ENCODE measurements around the gene STRIP2.
"Not testable (repeated sequence)": the region's sequence is repeated elsewhere in the genome, so short reads cannot be mapped to it uniquely, and the experiment has no call there.

Gene STRIP2

DNA sequence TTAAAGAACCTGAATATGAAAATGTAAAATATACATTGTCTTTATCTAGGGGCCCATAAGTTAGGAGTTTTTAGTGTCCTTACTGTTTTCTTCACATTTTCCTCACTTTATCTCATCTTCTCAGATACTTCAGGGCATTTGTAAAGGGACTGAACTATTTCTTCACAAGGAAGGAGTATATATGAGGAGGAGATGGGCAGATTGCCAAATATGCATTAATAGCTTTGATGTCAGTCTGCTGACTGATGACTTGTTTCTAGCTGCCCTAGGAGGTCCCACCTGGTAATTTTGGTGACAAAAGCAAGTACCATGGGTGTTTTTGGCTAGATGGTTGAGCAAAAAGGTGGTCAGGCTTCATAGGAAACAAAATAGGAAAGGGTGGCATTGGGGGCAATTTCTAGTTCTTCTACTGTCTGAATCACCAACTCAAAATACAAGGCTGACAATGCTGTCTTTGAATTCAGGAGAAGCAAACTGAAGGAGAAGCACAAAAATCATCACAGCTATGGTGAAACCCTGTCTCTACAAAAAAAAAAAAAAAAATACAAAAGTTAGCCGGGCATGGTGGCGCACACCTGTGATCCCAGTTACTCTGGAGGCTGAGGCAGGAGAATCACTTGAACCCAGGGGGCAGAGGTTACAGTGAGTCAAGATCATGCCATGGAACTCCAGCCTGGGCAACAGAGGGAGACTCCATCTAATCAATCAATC lies 10.4 kb upstream of the STRIP2 start:
- DNase-seq = no peak

DNA sequence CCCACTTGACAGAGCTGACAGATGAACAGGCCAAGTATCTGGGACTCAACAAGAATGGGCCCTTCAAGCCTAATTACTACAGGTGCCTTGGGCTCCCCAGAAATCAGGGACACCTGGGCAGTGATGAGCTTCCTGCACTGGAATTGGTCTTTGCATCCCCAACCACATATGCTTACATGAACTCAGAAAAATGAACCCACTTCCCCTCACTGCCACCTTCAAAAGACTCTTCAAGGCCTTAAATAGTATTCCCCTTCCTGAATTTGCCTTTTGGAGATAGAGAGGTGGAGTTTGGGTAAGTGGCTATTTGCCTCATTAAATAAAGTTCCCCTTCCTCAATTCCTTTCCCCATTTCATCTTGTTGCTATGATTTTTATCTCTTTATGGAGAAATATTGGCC lies 7.8 kb upstream of the STRIP2 start:
- DNase-seq = no peak

DNA sequence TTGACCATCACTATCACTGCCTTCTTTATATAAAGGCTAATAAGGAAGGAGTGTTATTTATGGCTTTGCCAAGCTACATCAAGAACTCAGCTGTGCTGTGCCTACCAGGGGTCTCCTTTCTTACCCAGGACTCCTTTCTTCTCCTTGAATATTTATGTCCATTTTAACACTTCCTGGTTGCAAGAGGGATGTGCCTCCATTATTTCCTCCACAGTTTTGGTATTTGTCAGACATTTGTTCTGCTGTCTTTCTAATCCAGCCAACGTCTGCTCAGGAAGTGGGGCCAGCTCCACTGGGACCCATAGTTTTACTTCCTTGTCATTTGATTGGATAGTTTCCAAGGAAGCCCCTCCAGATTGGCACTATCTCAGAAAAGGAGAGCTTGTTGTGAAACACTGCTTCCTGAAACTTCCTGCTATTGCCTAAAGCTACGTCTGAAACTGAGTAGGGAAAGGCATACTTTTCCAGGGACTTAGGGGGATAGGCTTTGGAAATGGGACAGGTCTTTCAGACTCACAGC lies 6.6 kb upstream of the STRIP2 start:
- DNase-seq = no peak

DNA sequence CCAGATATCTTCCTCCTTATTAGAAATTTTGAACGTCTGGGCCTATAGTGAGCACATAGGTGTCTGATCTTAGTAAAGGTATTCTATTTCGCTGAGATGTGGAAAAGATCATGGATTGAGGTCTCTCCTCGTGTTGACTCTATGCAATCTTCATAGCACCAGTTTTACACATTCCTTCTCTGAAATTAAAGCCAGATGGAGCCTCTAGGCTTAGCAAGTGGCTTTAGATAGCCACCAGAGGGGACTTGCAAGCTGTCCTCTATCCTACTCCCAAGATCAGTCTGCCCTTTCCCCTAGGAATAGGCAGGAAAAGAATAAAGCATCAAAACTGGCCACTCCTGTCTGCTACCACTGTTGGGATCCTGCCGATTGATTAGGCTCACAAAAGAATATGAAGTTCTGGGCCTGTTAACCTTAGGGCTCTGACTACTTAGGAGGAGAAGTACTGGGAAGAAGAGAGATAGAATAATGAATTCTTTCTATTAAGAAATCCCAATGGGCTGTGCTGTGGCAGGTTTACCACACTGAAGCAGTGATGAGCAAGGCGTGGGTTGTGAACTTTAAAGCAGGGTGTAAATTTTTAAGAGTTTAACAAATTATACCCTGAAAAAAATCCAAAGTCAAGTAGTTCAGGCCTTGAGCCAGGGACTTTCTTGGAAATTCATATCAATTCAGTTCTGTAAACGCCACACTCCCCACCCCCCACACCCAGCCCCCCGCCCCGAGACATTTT lies 2.2 kb upstream of the STRIP2 start:
- no peak for DNase-seq

DNA sequence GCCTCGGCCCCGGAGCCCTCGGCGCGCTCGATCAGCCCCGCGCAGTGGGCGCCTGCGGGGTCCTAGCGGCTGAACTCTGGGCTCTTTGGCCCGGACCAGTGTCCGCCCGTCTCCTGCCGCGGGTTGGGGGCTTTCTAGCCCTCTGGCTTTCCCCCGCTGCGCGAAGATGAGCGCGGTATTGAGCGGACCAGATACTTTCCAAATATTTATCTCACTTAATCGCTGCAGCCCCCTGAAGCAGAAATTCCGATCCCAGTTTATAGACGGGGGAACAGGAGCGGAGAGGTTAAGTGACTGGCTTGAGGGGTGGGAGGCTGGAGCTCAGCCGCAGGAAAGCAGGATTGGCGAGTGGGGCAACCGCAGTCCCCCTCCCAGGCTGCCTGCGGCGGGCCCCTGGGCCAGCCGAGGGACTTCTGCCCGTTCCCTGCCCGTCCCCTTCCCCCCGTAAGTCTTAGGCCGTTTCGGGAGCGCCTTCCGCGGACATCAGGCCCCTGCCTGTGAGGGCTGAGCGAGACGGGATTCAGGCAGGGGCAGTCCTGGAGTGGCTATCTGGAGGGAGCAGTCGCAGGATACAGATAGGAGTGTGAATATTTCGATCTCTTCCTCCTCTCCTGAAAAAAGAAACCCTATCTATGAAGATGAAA lies 565 bp downstream of the STRIP2 start:
- DNase-seq = no peak

DNA sequence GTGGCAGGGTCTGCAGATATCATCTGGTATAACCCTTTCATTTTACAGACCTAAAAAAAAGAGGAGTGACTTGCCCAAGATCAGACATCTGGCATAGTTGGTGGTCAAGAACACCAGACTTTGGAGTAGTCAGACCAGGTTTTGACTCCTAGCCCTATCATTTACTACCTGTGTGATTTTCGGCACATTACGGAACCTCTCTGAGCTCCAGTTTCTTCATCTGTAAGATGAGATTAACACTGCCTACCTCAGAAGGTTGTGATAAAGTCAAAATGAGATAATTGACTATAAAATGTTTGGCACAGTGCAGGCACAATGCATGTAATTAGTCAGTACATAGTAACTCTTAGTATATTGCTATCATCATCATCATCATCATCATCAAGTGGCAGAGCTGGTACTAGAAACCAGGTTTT lies 1.2 kb downstream of the STRIP2 start:
- DNase-seq = no peak

DNA sequence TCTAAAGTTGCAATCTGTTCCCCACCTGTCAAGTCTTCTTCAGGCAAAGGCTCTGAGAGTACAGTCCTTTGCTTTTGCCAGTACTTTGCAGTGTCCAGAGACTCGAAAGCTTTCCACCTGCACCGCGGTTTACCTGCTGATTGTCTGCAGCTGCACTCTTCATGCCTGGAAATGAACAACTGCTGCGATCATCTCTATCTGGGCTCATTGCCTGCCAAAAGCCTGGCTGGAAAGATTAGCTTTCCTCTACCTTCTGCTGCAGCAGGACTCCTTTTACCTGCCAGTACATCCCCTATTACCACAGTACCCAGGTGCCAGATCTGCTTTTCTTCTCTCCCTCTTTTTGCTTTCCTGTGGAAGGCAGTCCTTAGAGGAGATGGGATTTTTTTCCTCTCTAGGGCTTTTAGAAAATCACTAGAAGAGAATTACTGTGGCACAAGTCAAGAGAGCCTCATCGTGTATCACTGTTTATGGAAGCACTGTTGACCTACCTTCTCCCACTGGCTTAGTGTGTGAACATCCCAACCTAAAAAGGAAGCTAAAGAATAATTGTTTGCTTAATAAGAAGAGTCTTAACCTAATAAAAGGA lies 2.2 kb downstream of the STRIP2 start:
- no peak for DNase-seq

DNA sequence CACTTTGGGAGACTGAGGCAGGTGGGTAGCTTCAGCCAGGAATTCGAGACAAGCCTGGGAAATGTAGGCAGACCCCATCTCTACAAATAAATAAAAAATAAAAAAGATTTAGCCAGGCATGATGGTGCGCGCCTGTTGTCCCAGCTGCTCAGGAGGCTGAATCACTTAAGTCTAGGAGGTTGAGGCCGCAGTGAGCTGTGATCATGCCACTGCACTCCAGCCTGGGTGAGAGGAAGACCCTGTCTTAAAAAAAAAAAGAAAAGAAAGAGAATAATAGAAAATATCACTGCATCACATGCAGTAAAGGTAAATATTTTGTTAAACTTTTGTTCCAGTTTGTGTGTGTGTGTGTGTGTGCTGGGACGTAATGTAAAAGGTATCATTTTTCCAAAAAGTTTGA lies 3.0 kb downstream of the STRIP2 start:
- DNase-seq = no peak

DNA sequence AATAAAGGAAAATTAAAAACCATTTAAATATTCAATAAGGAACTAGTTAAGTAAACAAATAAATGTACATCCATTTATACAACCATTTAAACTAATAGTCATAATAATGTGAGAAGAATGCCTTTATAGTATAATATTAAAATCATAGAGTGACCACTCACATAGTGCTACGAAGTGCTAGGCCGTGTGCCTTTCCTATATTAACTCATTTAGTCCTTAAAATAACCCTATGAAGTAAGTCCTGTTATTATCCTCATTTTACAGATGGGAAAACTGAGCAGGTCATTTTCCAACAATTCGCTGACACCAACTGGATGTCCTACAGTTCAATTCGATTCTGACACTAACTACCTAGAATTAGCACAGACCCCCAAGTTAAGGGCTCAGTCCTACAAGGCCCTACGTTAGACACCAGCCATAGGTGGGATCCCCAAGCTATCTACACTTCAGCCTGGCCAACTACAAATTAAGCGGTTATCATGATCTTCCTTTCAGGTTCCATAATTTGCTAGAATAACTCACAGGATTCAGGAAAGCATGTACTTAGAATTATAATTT lies 4.1 kb downstream of the STRIP2 start:
- DNase-seq = no peak

DNA sequence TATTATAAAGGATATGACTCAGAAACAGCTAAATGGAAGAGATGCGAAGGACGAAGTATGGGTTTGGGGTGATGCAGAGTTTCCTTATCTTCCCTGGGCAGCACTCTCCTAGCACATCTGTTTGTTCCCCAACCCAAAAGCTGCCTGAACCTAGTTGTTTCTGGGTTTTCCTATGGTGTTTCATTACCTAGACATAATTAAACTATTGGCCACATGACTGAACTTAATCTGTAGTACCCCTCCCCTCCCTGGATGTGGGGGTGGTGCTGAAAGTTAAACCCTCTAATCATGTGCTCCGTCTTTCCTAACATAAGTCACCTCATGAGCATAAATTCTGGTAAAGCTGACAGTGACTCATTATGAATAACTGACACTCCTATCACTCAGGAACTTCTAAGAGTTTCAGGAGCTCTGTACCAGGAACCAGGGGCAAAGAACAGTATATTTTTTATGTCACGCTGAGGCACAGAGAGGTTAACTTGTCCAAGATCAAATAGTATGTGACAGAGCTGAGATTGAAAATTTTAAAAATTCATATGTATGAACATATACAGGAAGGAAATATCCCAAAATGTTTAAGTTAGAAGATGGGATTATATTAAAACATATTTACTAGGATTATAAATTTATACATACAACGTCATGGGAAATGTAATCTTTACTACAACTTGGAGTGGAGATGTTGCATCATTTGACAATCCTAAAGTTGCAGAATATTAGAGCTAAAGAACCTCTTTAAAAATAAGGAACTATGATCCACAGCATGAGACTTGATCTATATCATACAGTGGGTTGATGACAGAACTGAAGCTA lies 4.8 kb downstream of the STRIP2 start:
- DNase-seq = no peak

DNA sequence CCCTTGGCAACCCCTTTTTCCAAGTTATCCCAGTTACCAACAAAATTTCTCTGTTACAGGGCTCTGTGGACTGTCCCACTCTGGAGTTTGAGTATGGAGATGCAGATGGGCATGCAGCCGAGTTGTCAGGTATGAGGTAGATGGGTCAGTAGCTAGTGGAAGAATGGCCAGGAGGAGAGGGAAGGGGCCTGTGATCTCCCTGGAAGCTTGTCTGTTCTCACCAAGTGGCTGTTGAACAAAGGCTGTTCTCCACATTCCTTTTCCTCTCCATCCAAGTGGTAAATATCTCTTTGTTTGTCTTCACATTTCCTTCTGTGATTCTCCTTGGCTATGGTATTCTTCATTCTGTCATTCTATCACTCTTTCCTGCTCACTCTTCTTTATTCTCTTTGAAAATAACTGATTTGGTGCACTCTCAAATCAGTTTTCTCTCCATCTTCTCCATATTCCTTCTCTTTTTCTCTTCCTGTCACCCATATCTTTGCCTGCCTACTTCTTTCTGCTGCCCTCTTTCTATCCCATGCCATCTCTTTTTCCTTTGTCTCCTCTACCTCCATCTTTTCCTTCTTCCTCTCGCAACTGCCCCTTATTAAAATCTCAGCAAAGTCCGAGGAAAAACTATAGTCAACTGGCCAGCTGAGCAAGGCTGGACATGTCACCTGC lies 5.9 kb downstream of the STRIP2 start:
- no peak for DNase-seq

DNA sequence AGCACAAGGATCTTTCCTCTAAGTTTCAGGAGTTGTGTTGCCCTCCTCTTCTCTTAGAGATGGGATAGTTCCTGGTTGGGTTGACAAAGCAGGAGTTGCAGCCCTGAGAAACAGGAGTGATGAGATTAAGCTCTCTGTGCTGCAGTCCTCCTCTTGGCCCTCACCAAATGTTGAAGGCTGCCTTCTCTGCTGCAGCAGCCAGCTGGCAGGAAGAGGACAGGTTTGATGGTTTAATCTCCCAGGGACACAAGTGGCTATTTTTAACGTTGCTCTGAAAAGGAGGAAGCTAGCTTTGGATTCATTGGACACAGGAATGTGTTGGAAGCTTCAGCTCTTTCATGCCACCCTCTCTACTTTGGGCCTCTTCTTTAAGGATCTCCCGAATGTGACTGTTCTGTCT lies 9.4 kb downstream of the STRIP2 start:
- no peak for DNase-seq

DNA sequence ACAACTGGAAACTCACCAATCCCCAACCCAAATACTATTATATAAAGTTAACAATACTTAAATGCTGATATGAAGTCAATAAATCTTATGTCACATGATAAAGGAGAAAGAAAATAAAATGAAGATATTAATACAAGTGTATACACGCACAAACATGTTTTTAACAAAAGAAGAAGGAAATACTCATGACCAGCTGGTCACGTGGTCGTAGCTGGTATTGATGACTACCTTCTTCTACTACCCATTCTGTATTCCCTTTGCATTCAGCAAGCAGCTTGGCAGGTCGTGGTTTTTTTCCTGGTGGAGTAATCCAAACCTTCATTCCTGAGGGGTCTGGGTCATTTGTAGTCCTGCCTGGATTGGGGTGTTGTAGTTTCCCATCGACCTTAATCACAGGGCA lies 10.5 kb downstream of the STRIP2 start:
- DNase-seq = not testable (repeated sequence)

DNA sequence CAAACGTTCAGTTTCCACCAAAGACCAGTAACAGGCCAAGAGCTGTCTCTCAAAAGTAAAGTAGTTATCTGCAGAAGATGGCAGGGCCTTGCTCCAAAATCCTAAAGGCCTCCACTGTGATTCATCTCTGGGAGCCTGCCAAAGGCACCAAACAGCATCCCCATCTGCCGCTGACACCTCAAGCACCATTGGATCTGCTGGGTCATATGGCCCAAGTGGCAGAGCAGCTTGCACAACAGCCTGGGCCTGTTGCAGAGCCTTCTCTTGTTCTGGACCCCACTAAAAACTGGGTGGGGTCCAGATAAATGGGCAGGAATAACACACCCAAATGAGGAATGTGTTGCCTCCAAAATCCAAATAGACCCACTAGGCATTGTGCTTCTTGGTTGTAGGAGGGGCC lies 12.7 kb downstream of the STRIP2 start:
- DNase-seq = peak in 1 of 2 experiments; percentile 52

DNA sequence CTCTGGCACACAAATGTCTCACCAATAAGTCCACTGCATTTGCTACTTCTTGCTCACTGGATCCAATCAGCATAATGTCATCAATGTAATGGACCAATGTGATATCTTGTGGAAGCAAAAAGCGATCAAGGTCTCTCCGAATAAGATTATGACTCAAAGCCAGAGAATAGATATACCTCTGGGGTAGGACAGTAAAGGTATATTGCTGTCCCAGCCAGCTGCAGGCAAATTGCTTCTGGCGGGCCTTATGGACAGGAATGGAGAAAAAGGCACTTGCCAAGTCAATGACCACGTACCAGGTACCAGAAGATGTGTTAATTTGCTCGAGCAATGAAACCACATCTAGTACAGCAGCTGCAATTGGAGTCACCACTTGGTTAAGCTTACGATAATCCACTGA lies 13.2 kb downstream of the STRIP2 start:
- DNase-seq = not testable (repeated sequence)

DNA sequence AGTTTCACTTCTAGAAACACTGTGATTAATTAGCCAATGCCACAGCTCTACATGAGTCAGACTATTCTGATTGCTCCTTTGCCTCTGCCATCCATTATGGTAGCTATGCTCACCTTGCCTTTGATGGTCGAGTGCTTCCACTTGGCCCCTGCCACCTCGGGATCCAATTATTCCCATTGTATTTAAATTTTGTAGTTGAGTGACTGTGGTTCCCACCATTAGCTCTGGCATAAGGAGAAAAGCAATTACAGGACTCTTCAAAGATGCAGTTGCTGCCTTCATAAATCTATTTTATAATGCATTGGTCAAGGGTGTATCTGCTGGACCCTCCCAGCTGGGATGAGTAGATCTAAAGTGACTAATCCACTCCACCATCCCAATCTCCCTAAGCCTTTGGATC lies 14.4 kb downstream of the STRIP2 start:
- not testable (repeated sequence) for DNase-seq

DNA sequence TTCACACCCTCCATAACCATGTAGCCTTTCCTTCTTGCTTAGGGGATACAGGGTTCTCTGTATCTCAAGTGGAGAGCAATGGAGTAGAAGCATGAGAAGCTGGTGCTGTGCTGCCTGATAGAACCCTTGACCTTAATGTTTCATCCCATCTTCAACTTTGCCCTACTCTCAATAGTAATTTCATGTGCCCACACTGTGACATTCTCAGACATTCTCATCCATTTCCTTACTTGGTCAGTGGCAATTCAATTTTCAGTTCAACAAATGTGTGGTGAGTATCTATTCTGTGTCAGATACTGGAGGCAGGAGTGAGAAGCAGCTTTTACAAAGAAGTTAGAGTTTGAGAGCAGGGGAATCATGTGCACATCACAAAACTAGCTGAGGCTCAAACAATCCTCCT lies 16.1 kb downstream of the STRIP2 start:
- no peak for DNase-seq

DNA sequence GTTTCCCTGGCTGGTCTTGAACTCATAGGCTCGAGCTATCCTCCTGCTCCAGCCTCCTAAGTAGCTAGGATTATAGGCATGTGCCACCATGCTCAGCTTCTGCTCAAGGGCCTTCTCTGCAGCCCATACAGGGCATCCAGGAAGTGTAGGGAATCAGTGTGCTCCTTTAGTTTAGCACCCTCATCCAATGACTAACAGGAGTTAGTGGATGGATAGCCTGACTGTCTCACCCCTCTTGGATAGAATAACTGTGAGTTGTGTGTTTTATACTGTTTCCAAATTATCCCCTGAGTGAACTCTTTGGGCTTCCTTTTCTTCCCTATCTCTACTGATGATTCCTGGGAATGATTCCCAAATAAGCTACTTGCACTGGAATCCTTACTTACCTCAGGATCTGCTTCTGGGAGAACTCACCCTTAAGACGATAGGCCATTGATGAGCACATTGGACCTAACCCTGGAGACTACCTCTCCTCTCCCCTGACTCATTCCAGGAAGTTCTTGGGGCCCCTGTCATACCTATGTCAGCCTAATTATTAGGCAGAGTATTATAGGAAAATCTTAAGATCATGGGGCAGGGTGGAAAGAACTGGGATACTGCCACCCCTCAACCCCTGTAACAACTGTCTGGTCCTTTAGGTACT lies 18.5 kb downstream of the STRIP2 start:
- DNase-seq = no peak

DNA sequence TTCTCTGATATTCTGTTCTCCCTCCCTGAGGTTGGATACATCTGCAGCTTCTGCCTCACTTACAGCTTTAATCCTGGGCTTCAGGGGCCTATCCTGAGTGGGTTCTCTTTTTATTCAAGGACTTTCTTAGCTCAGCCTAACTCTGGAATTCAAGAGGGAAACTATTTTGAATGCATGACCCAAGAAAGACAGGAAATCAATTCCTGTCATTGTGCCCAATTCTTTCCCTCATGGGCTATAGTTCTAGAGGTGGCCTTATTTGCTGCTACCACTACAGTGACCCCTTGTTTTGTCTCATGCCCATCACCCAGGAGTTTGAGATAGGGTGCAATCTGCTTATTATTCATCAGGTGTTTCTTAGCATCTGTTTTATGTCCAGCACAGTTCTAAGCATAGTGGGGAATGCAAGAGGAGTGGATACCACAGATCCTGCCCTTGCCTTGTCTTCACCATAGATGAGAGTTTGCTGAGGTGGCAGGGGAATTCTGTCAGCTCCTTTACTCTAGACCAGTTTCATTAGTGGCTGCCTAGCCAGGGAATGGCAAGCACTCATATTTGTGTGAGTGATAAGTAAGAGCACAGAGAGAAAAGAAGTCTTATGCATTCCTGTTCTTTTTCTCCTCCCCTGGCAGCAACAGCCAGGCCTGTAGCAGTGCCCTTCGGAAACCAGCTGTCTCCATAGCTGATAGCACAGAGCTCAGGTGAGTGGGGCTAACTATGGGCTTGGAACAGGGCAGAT lies 19.4 kb downstream of the STRIP2 start:
- DNase-seq = no peak

DNA sequence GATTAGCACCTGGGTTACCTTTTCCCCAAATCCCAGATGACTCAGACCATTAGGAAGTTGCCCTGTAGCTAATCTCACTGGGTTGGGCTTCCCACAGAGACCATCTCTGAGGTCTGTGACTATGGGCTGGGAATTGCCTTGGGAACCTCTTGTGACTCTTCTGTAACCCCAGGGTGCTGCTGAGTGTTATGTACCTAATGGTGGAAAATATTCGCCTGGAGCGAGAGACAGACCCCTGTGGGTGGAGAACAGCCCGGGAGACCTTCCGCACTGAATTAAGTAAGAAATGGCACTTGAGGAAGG lies 20.0 kb downstream of the STRIP2 start:
- no peak for DNase-seq

DNA sequence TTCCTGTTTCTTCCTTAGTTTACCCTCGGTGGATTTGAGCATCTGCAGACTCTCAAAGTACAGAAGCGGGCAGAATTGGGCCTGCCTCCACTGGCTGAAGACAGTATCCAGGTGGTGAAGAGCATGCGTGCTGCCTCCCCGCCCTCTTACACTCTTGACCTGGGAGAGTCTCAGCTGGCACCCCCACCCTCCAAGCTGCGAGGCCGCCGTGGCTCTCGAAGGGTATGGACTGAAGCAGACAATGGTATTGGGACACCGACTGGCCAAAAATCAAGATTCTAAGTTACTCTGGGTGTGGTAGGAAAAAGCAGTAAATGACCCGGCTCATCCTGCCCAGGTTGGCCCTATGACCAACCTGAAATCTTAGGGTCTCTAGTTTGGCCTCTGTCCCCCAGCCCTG lies 22.2 kb downstream of the STRIP2 start:
- DNase-seq = no peak

All from NCI-H446 (cell line).